Activated CD8-positive, alpha-beta T cell treated with anti-CD3 and anti-CD28 coated beads for 36 hours (primary cell): ENCODE measurements around the gene PRR7. TPM values are rescaled to one million over a fixed set of nuclear protein-coding genes. Genes with fewer than 3 reads are reported as not detected.
A peak's percentile ranks its signal among the peaks of the same experiment; 100 is the strongest.
"Not testable (repeated sequence)": the region's sequence is repeated elsewhere in the genome, so short reads cannot be mapped to it uniquely, and the experiment has no call there.

Experiments used
- ATAC-seq: fragments of 200-7000 bp; cut with Tn5 transposase; one replicate; pipeline ENCODE4 v1.10.0; 2021; ENCODE audit warnings: mild to moderate bottlenecking, moderate library complexity
- CTCF ChIA-PET: fragments of 350-600 bp; sonication (Branson Sonifier 250); formaldehyde crosslinking; loops from one replicate; lab custom pipeline; 2021; ENCODE audit warnings: antibody characterized with exemption; lab: Charles Lee
- POLR2A ChIA-PET: fragments of 350-600 bp; sonication (Branson Sonifier 250); formaldehyde crosslinking; loops from one replicate; lab custom pipeline; 2021; ENCODE audit warnings: antibody characterized with exemption; lab: Charles Lee
- DNase-seq: peaks from one replicate; pipeline ENCODE4 v3.0.0-alpha.2; 2020
- H3K27ac Mint-ChIP-seq: one replicate; pipeline ENCODE4 v1.8.0; 2021; ENCODE audit warnings: mild to moderate bottlenecking, mixed read lengths
- H3K27me3 Mint-ChIP-seq: one replicate; pipeline ENCODE4 v1.8.0; 2021; ENCODE audit warnings: mixed read lengths
- H3K36me3 Mint-ChIP-seq: one replicate; pipeline ENCODE4 v1.8.0; 2021; ENCODE audit warnings: low read depth, mixed read lengths
- H3K4me1 Mint-ChIP-seq: one replicate; pipeline ENCODE4 v1.8.0; 2021; ENCODE audit warnings: low read depth, mixed read lengths
- H3K4me3 Mint-ChIP-seq: one replicate; pipeline ENCODE4 v1.8.0; 2021; ENCODE audit warnings: mild to moderate bottlenecking, moderate library complexity, mixed read lengths
- H3K9me3 Mint-ChIP-seq: one replicate; pipeline ENCODE4 v1.8.0; 2021; ENCODE audit warnings: mixed read lengths
- CTCF ChIP-seq: fragments of 200-600 bp; IDR thresholded peaks from one replicate; pipeline ENCODE4 v1.8.0; 2022; ENCODE audit warnings: antibody characterized with exemption, mild to moderate bottlenecking
- intact Hi-C: fragments of 100-400 bp; cut with micrococcal nuclease; formaldehyde crosslinking; loops from one replicate; pipeline ENCODE4 v1.10.0; 2022
- total RNA-seq, 2 experiments: library from RNA; stranded (reverse); gene quantifications; one replicate each; pipeline ENCODE4 v1.2.3, GENCODE V29; 2021

Gene PRR7
- total RNA-seq, 2 experiments from 2014 or later, result 32.6 to 36.4 TPM

GRCh38 chr5:177484902-177485549, 38.4 kb downstream of the PRR7 start:
- intact Hi-C loops, result no loop called here
- Mint-ChIP-seq H3K27ac (no peak overlapping the region), H3K36me3 (peaks cover 20% of the 10 kb centered on the region), H3K4me1 (peaks cover 1% of the 10 kb centered on the region), H3K9me3 (no peaks in the 10 kb centered on the region), H3K4me3 (no peak overlapping the region), H3K27me3 (no peaks in the 10 kb centered on the region)
- DNase-seq (no peak), ATAC-seq (no peak)
- ChIA-PET POLR2A (interaction anchor here (1.3 to 22.8 kb wide), 4 partner anchors 10 to 31 kb away, joined by 3 to 294 read pairs (median 6); partner anchors contain the start of genes PDLIM7 and PRR7), CTCF (interaction anchor here (1.3 to 1.8 kb wide), 2 partner anchors 12 to 28 kb away, joined by 3 to 4 read pairs; partner anchors contain the start of gene PDLIM7)
- no peak for TF ChIP-seq CTCF

GRCh38 chr5:177485753-177486152, 39.1 kb downstream of the PRR7 start:
- DNase-seq, H3K27me3 Mint-ChIP-seq, H3K4me1 Mint-ChIP-seq, ATAC-seq, H3K9me3 Mint-ChIP-seq, intact Hi-C loops, H3K27ac Mint-ChIP-seq, H3K4me3 Mint-ChIP-seq: not testable (repeated sequence)
- ChIA-PET CTCF (interaction anchor here (0.6 to 1.8 kb wide), 4 partner anchors 12 to 33 kb away, joined by 3 to 5 read pairs (median 4); partner anchors contain the start of gene PDLIM7), POLR2A (interaction anchor here (1.2 to 1.9 kb wide), 4 partner anchors 9 to 11 kb away, joined by 3 to 7 read pairs (median 4); partner anchors contain the start of gene PDLIM7)
- peaks cover 26% of the 10 kb centered on the region for H3K36me3 Mint-ChIP-seq

- H3K4me1 Mint-ChIP-seq, result no peaks in the 10 kb centered on the region
- no peak for DNase-seq
- H3K27me3 Mint-ChIP-seq, result no peaks in the 10 kb centered on the region
- POLR2A ChIA-PET, result interaction anchor here (1.2 to 1.9 kb wide), 3 partner anchors 9 to 11 kb away, joined by 3 to 5 read pairs (median 3); partner anchors contain the start of gene PDLIM7
- no peak overlapping the region for H3K4me3 Mint-ChIP-seq
- CTCF ChIA-PET, result interaction anchor here (0.6 to 5.1 kb wide), 3 partner anchors 8 to 33 kb away, joined by 3 to 26 read pairs (median 5); no protein-coding TSS in a partner anchor
- peaks cover 29% of the 10 kb centered on the region for H3K36me3 Mint-ChIP-seq
- no peaks in the 10 kb centered on the region for H3K9me3 Mint-ChIP-seq
- no peak for TF ChIP-seq CTCF
- H3K27ac Mint-ChIP-seq, result no peak overlapping the region
- intact Hi-C loops, result no loop called here
- ATAC-seq, result no peak
Observed at GRCh38 chr5:177486256-177486655, 39.6 kb downstream of the PRR7 start.

- CTCF ChIA-PET, result interaction anchor here (1.6 to 5.1 kb wide), 3 partner anchors 9 to 30 kb away, joined by 3 to 26 read pairs (median 5); no protein-coding TSS in a partner anchor
- H3K27me3 Mint-ChIP-seq, result no peaks in the 10 kb centered on the region
- no peak overlapping the region for H3K27ac Mint-ChIP-seq
- H3K4me3 Mint-ChIP-seq, result no peak overlapping the region
- ATAC-seq (no peak), DNase-seq (no peak)
- peaks cover 33% of the 10 kb centered on the region for H3K36me3 Mint-ChIP-seq
- intact Hi-C loops, result no loop called here
- no peaks in the 10 kb centered on the region for H3K4me1 Mint-ChIP-seq
- no peaks in the 10 kb centered on the region for H3K9me3 Mint-ChIP-seq
- POLR2A ChIA-PET, result interaction anchor here (1.2 to 1.3 kb wide), 2 partner anchors 8 to 9 kb away, joined by 3 read pairs; no protein-coding TSS in a partner anchor
- no peak for TF ChIP-seq CTCF
Observed at GRCh38 chr5:177487144-177487543, 40.5 kb downstream of the PRR7 start.

- intact Hi-C loops, result no loop called here
- Mint-ChIP-seq H3K27me3 (no peaks in the 10 kb centered on the region), H3K9me3 (no peaks in the 10 kb centered on the region), H3K36me3 (peaks cover 39% of the 10 kb centered on the region), H3K4me3 (no peak overlapping the region), H3K4me1 (no peaks in the 10 kb centered on the region), H3K27ac (no peak overlapping the region)
- CTCF ChIA-PET, result interaction anchor here (1.6 to 5.1 kb wide), 2 partner anchors 10 to 30 kb away, joined by 3 to 26 read pairs; no protein-coding TSS in a partner anchor
- POLR2A ChIA-PET, result interaction anchor here (1.1 to 1.3 kb wide), 2 partner anchors 9 to 39 kb away, joined by 3 read pairs; no protein-coding TSS in a partner anchor
- no peak for TF ChIP-seq CTCF
- DNase-seq, result peak; percentile 24
- no peak for ATAC-seq
Observed at GRCh38 chr5:177487975-177488374, 41.4 kb downstream of the PRR7 start.
